SK-N-SH treated with all-trans-retinoic acid at 6 μM for 48 hours (cell line): Measurements from ENCODE around the gene GSC2.

ENCODE experiments used
- ATAC-seq: fragments of 200-7000 bp; cut with Tn5 transposase; 3 replicates; pipeline ENCODE4 v1.9.1; 2020; ENCODE audit warnings: mild to moderate bottlenecking, moderate library complexity
- BACH2 ChIP-seq: fragments of 250-450 bp; sonication (Bioruptor Pico); IDR thresholded peaks from 2 replicates; pipeline ENCODE4 v1.9.0; 2021; ENCODE audit warnings: mild to moderate bottlenecking, borderline replicate concordance
- CSDC2 ChIP-seq: fragments of 250-450 bp; sonication (Bioruptor Pico); IDR thresholded peaks from 2 replicates; pipeline ENCODE4 v1.5.0; 2020; ENCODE audit warnings: mild to moderate bottlenecking, moderate library complexity
- CSRNP3 ChIP-seq: fragments of 250-450 bp; sonication (Bioruptor Pico); IDR thresholded peaks from 2 replicates; pipeline ENCODE4 v1.5.1; 2021; ENCODE audit warnings: mild to moderate bottlenecking, moderate library complexity
- ESRRG ChIP-seq: fragments of 250-450 bp; sonication (Bioruptor Pico); IDR thresholded peaks from 2 replicates; pipeline ENCODE4 v1.6.1; 2021; ENCODE audit warnings: mild to moderate bottlenecking
- ISL1 ChIP-seq: fragments of 250-450 bp; sonication (Bioruptor Pico); IDR thresholded peaks from 2 replicates; pipeline ENCODE4 v2.1.2; 2022; ENCODE audit warnings: mild to moderate bottlenecking, moderate library complexity
- OSR1 ChIP-seq: fragments of 250-450 bp; sonication (Bioruptor Pico); IDR thresholded peaks from 2 replicates; pipeline ENCODE4 v1.8.0; 2022; ENCODE audit warnings: moderate library complexity, mild to moderate bottlenecking, inconsistent platforms
- RARB ChIP-seq: fragments of 250-450 bp; sonication (Bioruptor Pico); IDR thresholded peaks from 2 replicates; pipeline ENCODE4 v1.8.0; 2021; ENCODE audit warnings: mild to moderate bottlenecking, moderate library complexity
- SNAI2 ChIP-seq: fragments of 250-450 bp; sonication (Bioruptor Pico); IDR thresholded peaks from 2 replicates; pipeline ENCODE4 v1.5.0; 2020; ENCODE audit warnings: mild to moderate bottlenecking, moderate library complexity
- TCF4 ChIP-seq: fragments of 250-450 bp; sonication (Bioruptor Pico); IDR thresholded peaks from 2 replicates; pipeline ENCODE4 v1.8.0; 2021; ENCODE audit warnings: mild to moderate bottlenecking, moderate library complexity, borderline replicate concordance
- TOX ChIP-seq: fragments of 250-450 bp; sonication (Bioruptor Pico); IDR thresholded peaks from 2 replicates; pipeline ENCODE4 v1.8.0; 2021; ENCODE audit warnings: mild to moderate bottlenecking, moderate library complexity, borderline replicate concordance
- ZC3H10 ChIP-seq: fragments of 250-450 bp; sonication (Bioruptor Pico); IDR thresholded peaks from 2 replicates; pipeline ENCODE4 v1.5.1; 2021; ENCODE audit warnings: mild to moderate bottlenecking, moderate library complexity
- ZFP3 ChIP-seq: fragments of 250-450 bp; sonication (Bioruptor Pico); IDR thresholded peaks from 2 replicates; pipeline ENCODE4 v1.5.0; 2020; ENCODE audit warnings: mild to moderate bottlenecking, moderate library complexity
- ZFP30 ChIP-seq: fragments of 450-650 bp; formaldehyde crosslinking; IDR thresholded peaks from 2 replicates; pipeline ENCODE4 v1.5.0; 2022; ENCODE audit warnings: mild to moderate bottlenecking, moderate library complexity
- ZNF565 ChIP-seq: fragments of 450-650 bp; formaldehyde crosslinking; conservative IDR thresholded peaks from 2 replicates; pipeline ENCODE4 v1.5.0; 2020; ENCODE audit warnings: low read depth, mild to moderate bottlenecking, moderate library complexity
- ZNF70 ChIP-seq: fragments of 450-650 bp; formaldehyde crosslinking; IDR thresholded peaks from 2 replicates; pipeline ENCODE4 v1.5.0; 2020; ENCODE audit warnings: mild to moderate bottlenecking, moderate library complexity
- ZNF8 ChIP-seq: fragments of 450-650 bp; formaldehyde crosslinking; IDR thresholded peaks from 2 replicates; pipeline ENCODE4 v1.5.0; 2020; ENCODE audit warnings: mild to moderate bottlenecking, moderate library complexity
- TF ChIP-seq, protein P1 (sequence below): fragments of 250-450 bp; sonication (Bioruptor Pico); IDR thresholded peaks from 2 replicates; pipeline ENCODE4 v1.5.0; 2020; ENCODE audit warnings: mild to moderate bottlenecking, moderate library complexity
- TF ChIP-seq, protein P2 (sequence below): fragments of 250-450 bp; sonication (Bioruptor Pico); IDR thresholded peaks from 2 replicates; pipeline ENCODE4 v1.5.1; 2020; ENCODE audit warnings: low read depth, mild to moderate bottlenecking, moderate library complexity

Gene GSC2

DNA sequence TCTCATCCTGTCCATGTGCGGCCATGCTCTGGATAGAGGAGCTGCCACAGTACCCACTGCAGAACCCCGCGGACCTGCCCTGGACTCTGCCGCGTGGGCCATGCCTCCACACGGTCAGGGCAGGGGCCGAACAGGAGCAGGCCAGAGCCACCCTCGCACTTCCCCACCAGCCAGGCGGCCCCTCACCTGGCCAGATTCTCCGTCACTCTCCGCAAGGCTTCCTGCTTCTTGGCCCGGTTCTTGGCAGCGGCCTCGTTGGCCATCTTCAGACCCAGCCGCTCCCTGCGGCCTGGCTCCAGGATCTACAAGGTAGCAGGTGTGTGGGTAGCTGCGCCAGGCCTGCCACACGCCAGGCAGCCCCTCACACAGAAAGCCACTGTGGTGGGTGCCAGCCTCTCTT is 15.2 kb downstream of the GSC2 start:
- no peak for ATAC-seq
- no peak for TF ChIP-seq ZFP30 (CRISPR knock-in tag)

DNA sequence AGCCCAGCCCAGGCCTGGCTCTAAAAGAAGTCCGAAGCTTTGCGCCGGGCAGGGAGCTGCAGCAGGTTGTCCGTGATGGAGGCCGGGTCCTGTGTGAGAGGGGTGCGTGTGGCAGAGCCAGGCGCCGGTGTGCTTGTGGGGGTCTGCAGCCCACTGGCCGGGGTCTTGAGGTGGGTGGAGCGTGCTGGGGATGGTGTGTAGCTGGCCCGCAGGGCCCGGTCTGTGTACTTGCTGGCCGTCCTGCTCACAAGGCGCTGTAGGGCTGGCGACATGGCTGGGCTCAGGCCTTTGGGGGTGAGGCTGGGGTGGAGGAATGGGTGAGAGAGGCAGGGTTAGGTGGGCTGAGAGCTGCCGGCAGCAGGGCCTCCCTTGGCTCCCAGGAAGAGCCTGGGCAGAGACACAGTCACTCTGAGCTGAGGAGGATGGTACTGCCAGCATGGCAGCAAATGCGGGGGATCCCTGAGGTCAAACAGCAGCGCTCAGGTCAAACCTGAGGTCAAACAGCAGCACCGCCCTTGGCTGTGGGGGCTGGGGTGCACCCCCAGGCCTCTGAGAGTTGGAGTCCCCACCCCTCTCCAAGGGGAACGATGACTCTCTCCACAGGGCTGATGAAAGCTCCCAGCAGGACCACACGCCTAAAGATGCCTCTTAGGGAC is 15.8 kb downstream of the GSC2 start:
- no peak for TF ChIP-seq OSR1 (CRISPR knock-in tag)
- TF ChIP-seq CSRNP3 (CRISPR knock-in tag): no peak
- TF ChIP-seq, protein P1, sequence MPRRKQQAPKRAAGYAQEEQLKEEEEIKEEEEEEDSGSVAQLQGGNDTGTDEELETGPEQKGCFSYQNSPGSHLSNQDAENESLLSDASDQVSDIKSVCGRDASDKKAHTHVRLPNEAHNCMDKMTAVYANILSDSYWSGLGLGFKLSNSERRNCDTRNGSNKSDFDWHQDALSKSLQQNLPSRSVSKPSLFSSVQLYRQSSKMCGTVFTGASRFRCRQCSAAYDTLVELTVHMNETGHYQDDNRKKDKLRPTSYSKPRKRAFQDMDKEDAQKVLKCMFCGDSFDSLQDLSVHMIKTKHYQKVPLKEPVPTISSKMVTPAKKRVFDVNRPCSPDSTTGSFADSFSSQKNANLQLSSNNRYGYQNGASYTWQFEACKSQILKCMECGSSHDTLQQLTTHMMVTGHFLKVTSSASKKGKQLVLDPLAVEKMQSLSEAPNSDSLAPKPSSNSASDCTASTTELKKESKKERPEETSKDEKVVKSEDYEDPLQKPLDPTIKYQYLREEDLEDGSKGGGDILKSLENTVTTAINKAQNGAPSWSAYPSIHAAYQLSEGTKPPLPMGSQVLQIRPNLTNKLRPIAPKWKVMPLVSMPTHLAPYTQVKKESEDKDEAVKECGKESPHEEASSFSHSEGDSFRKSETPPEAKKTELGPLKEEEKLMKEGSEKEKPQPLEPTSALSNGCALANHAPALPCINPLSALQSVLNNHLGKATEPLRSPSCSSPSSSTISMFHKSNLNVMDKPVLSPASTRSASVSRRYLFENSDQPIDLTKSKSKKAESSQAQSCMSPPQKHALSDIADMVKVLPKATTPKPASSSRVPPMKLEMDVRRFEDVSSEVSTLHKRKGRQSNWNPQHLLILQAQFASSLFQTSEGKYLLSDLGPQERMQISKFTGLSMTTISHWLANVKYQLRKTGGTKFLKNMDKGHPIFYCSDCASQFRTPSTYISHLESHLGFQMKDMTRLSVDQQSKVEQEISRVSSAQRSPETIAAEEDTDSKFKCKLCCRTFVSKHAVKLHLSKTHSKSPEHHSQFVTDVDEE (CRISPR knock-in tag): no peak
- no peak for TF ChIP-seq ZNF70 (CRISPR knock-in tag)
- no peak for TF ChIP-seq ZNF565 (CRISPR knock-in tag)
- ATAC-seq: no peak

- no peak for ATAC-seq
- TF ChIP-seq ZFP3 (no peak), TCF4 (CRISPR knock-in tag) (no peak), CSDC2 (CRISPR knock-in tag) (no peak), CSRNP3 (CRISPR knock-in tag) (no peak), ZC3H10 (CRISPR knock-in tag) (no peak), ESRRG (no peak), ISL1 (no peak), SNAI2 (CRISPR knock-in tag) (no peak), BACH2 (CRISPR knock-in tag) (no peak), TOX (CRISPR knock-in tag) (no peak), RARB (no peak), ZNF565 (CRISPR knock-in tag) (no peak), ZNF70 (CRISPR knock-in tag) (no peak), ZNF8 (CRISPR knock-in tag) (no peak)
- TF ChIP-seq, protein P1 (CRISPR knock-in tag): no peak
- TF ChIP-seq, protein P2, sequence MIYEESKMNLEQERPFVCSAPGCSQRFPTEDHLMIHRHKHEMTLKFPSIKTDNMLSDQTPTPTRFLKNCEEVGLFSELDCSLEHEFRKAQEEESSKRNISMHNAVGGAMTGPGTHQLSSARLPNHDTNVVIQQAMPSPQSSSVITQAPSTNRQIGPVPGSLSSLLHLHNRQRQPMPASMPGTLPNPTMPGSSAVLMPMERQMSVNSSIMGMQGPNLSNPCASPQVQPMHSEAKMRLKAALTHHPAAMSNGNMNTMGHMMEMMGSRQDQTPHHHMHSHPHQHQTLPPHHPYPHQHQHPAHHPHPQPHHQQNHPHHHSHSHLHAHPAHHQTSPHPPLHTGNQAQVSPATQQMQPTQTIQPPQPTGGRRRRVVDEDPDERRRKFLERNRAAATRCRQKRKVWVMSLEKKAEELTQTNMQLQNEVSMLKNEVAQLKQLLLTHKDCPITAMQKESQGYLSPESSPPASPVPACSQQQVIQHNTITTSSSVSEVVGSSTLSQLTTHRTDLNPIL: no peak
- TF ChIP-seq, all 23 proteins: peak for 0
These were observed 16.5 kb downstream of the GSC2 start for GRCh38 chr22:19133561-19133960.
